Astrocyte (in vitro differentiated cells and primary cell): ENCODE data around the gene ABCC9. TPM values are rescaled to one million over a fixed set of nuclear protein-coding genes. Genes with fewer than 3 reads are reported as not detected.

Experiments used
- DNase-seq: peaks from one replicate; pipeline ENCODE4 v3.0.0-alpha.2; 2010; ENCODE audit warnings: low read depth
- FAIRE-seq: peaks from 2 replicates; lab custom pipeline; 2011; peaks lifted over from hg19 to GRCh38; lab: Jason Lieb, UNC
- H2AFZ ChIP-seq: 2 replicates; pipeline ENCODE4 v1.6.0; 2012; ENCODE audit warnings: low read depth, low read length, inconsistent platforms
- H3K27ac ChIP-seq: 2 replicates; pipeline ENCODE4 v1.5.1; 2011; ENCODE audit warnings: low read depth, low read length, inconsistent platforms
- H3K27me3 ChIP-seq: 2 replicates; pipeline ENCODE4 v1.6.0; 2011; ENCODE audit warnings: low read length, inconsistent platforms; ENCODE audit not compliant: insufficient read depth
- H3K36me3 ChIP-seq: 2 replicates; pipeline ENCODE4 v1.5.1; 2011; ENCODE audit warnings: low read length, inconsistent platforms; ENCODE audit not compliant: insufficient read depth
- H3K4me1 ChIP-seq: 2 replicates; pipeline ENCODE4 v1.5.1; 2011; ENCODE audit warnings: low read length, inconsistent platforms; ENCODE audit not compliant: insufficient read depth
- H3K4me2 ChIP-seq: 2 replicates; pipeline ENCODE4 v1.6.0; 2012; ENCODE audit warnings: low read length, inconsistent platforms
- H3K4me3 ChIP-seq: 2 replicates; pipeline ENCODE4 v1.5.1; 2011; ENCODE audit warnings: low read depth, mild to moderate bottlenecking, low read length, inconsistent platforms; ENCODE audit not compliant: insufficient read depth
- H3K79me2 ChIP-seq: 2 replicates; pipeline ENCODE4 v1.6.0; 2012; ENCODE audit warnings: mild to moderate bottlenecking, low read length, inconsistent platforms; ENCODE audit not compliant: insufficient read depth
- H3K9ac ChIP-seq: 2 replicates; pipeline ENCODE4 v1.6.0; 2012; ENCODE audit warnings: mild to moderate bottlenecking, low read length, inconsistent platforms
- H3K9me3 ChIP-seq: 2 replicates; pipeline ENCODE4 v1.5.1; 2012; ENCODE audit warnings: low read depth, mild to moderate bottlenecking, low read length, inconsistent platforms; ENCODE audit not compliant: insufficient read depth
- H4K20me1 ChIP-seq: 2 replicates; pipeline ENCODE4 v1.6.0; 2012; ENCODE audit warnings: low read length, inconsistent platforms; ENCODE audit not compliant: insufficient read depth
- H3K27ac Mint-ChIP-seq: one replicate; pipeline ENCODE4 v1.8.0; 2021; ENCODE audit warnings: mild to moderate bottlenecking, mixed read lengths; ENCODE audit not compliant: unreplicated experiment
- H3K27me3 Mint-ChIP-seq: one replicate; pipeline ENCODE4 v1.8.0; 2021; ENCODE audit warnings: low read depth, mixed read lengths; ENCODE audit not compliant: unreplicated experiment
- H3K36me3 Mint-ChIP-seq: one replicate; pipeline ENCODE4 v1.8.0; 2021; ENCODE audit warnings: low read depth, mixed read lengths; ENCODE audit not compliant: unreplicated experiment
- H3K4me1 Mint-ChIP-seq: one replicate; pipeline ENCODE4 v1.8.0; 2021; ENCODE audit warnings: low read depth, mixed read lengths; ENCODE audit not compliant: unreplicated experiment
- H3K4me3 Mint-ChIP-seq: one replicate; pipeline ENCODE4 v1.8.0; 2021; ENCODE audit warnings: mild to moderate bottlenecking, moderate library complexity, mixed read lengths; ENCODE audit not compliant: unreplicated experiment
- H3K9me3 Mint-ChIP-seq: one replicate; pipeline ENCODE4 v1.8.0; 2021; ENCODE audit warnings: mild to moderate bottlenecking, mixed read lengths; ENCODE audit not compliant: unreplicated experiment
- CTCF ChIP-seq: IDR thresholded peaks from 2 replicates; pipeline ENCODE4 v1.5.1; 2011; ENCODE audit warnings: low read depth, mild to moderate bottlenecking, inconsistent platforms, low read length, moderate library complexity; ENCODE audit not compliant: insufficient read depth
- EZH2 ChIP-seq: IDR thresholded peaks from 2 replicates; pipeline ENCODE4 v1.6.1; 2012; ENCODE audit warnings: mild to moderate bottlenecking, low read length, inconsistent platforms; ENCODE audit not compliant: insufficient read depth
- total RNA-seq: library from RNA; stranded (reverse); gene quantifications from 2 replicates; pipeline ENCODE4 v1.2.1, GENCODE V29; 2021

ABCC9 gene
- total RNA-seq, 1 donor from 2014 or later: 0.36 TPM

- Histone ChIP-seq H3K27me3 (no peaks in the 10 kb centered on the region), H3K36me3 (no peaks in the 10 kb centered on the region), H3K79me2 (no peaks in the 10 kb centered on the region), H3K27ac (no peak overlapping the region), H3K4me3 (no peak overlapping the region), H3K4me1 (no peaks in the 10 kb centered on the region), H3K4me2 (no peak overlapping the region), H2AFZ (no peak overlapping the region), H3K9ac (no peak overlapping the region), H3K9me3 (no peaks in the 10 kb centered on the region), H4K20me1 (no peaks in the 10 kb centered on the region)
- Mint-ChIP-seq H3K9me3 (no peaks in the 10 kb centered on the region), H3K36me3 (no peaks in the 10 kb centered on the region), H3K4me3 (no peak overlapping the region), H3K27ac (no peak overlapping the region), H3K27me3 (no peaks in the 10 kb centered on the region), H3K4me1 (no peaks in the 10 kb centered on the region)
- no peak for FAIRE-seq
- TF ChIP-seq EZH2 (no peak), CTCF (no peak)
- DNase-seq: no peak
Measured at GRCh38 chr12:21806255-21806654, 135.0 kb downstream of the ABCC9 start.

- Histone ChIP-seq H3K36me3 (no peaks in the 10 kb centered on the region), H3K79me2 (no peaks in the 10 kb centered on the region), H3K27ac (no peak overlapping the region), H3K4me3 (no peak overlapping the region), H2AFZ (no peak overlapping the region), H3K9ac (no peak overlapping the region), H3K9me3 (no peaks in the 10 kb centered on the region), H3K27me3 (no peaks in the 10 kb centered on the region), H3K4me1 (no peaks in the 10 kb centered on the region), H4K20me1 (no peaks in the 10 kb centered on the region), H3K4me2 (no peak overlapping the region)
- no peak for FAIRE-seq
- no peaks in the 10 kb centered on the region for H3K9me3 Mint-ChIP-seq
- H3K4me3 Mint-ChIP-seq: no peak overlapping the region
- H3K36me3 Mint-ChIP-seq: no peaks in the 10 kb centered on the region
- H3K4me1 Mint-ChIP-seq: no peaks in the 10 kb centered on the region
- no peak for TF ChIP-seq EZH2
- TF ChIP-seq CTCF: no peak
- H3K27me3 Mint-ChIP-seq: no peaks in the 10 kb centered on the region
- no peak overlapping the region for H3K27ac Mint-ChIP-seq
- no peak for DNase-seq
Measured at GRCh38 chr12:21801522-21802288, 139.5 kb downstream of the ABCC9 start.

- no peak overlapping the region for H3K4me3 Mint-ChIP-seq
- no peaks in the 10 kb centered on the region for H3K4me1 Mint-ChIP-seq
Measured at GRCh38 chr12:21800011-21800410, 141.2 kb downstream of the ABCC9 start.

More at GRCh38 chr12:21800011-21800410, 141.2 kb downstream of the ABCC9 start:
- Mint-ChIP-seq H3K9me3 (no peaks in the 10 kb centered on the region), H3K27ac (no peak overlapping the region), H3K27me3 (no peaks in the 10 kb centered on the region), H3K36me3 (no peaks in the 10 kb centered on the region)
- Histone ChIP-seq H3K9ac (no peak overlapping the region), H3K27ac (no peak overlapping the region), H3K4me3 (no peak overlapping the region), H3K79me2 (no peaks in the 10 kb centered on the region), H2AFZ (no peak overlapping the region), H4K20me1 (no peaks in the 10 kb centered on the region), H3K36me3 (no peaks in the 10 kb centered on the region), H3K9me3 (no peaks in the 10 kb centered on the region), H3K4me1 (no peaks in the 10 kb centered on the region), H3K4me2 (no peak overlapping the region), H3K27me3 (no peaks in the 10 kb centered on the region)
- DNase-seq: no peak
- no peak for FAIRE-seq
- no peak for TF ChIP-seq EZH2
- no peak for TF ChIP-seq CTCF
